ENCODE results near the gene SYTL2. TPM values are rescaled to one million over a fixed set of nuclear protein-coding genes. Genes with fewer than 3 reads are reported as not detected.

The SYTL2 gene
- total RNA-seq, 1 experiment from 2014 or later = 5.2 TPM

- no peaks in the 10 kb centered on the region for H4K20me1 ChIP-seq (ENCODE audit: control insufficient read depth, insufficient read depth, insufficient read length)
These were observed 48.7 kb downstream of the SYTL2 start for GRCh38 chr11:85762226-85762625.

More at GRCh38 chr11:85762226-85762625, 48.7 kb downstream of the SYTL2 start:
- H2BK12ac ChIP-seq (ENCODE audit: insufficient read length, low read depth, low read length) = no peak overlapping the region
- no peak overlapping the region for H2BK20ac ChIP-seq (ENCODE audit: low read depth, low read length, poor library complexity, severe bottlenecking)
- H3K79me2 ChIP-seq (ENCODE audit: insufficient read depth, low read length) = no peaks in the 10 kb centered on the region
- H4K8ac ChIP-seq (replicated peaks; ENCODE audit: insufficient read length, low read depth, low read length) = no peak overlapping the region
- no peak overlapping the region for H3T11ph ChIP-seq (ENCODE audit: low read length)
- no peak overlapping the region for H3K23ac ChIP-seq (ENCODE audit: insufficient read length, low read depth, low read length)
- H3K9me3 ChIP-seq (ENCODE audit: control insufficient read depth, low read depth, low read length) = no peaks in the 10 kb centered on the region
- H2AFZ ChIP-seq (ENCODE audit: low read length) = no peak overlapping the region
- H3K4ac ChIP-seq (ENCODE audit: low read depth, low read length) = no peak overlapping the region
- no peak overlapping the region for H3K18ac ChIP-seq (ENCODE audit: insufficient read length, low read depth, low read length)
- no peak overlapping the region for H3K27ac Mint-ChIP-seq
- H2BK120ac ChIP-seq (ENCODE audit: low read depth, low read length, poor library complexity, severe bottlenecking) = no peak overlapping the region
- no peak overlapping the region for H4K91ac ChIP-seq (ENCODE audit: insufficient read length, low read depth, low read length)
- peaks cover 2% of the 10 kb centered on the region; the same call in 1 of the 2 replicates for H3K4me1 ChIP-seq (ENCODE audit: insufficient read depth, low read length)
- no peak overlapping the region for H4K5ac ChIP-seq (ENCODE audit: insufficient read length, low read depth, low read length)
- H3K9ac ChIP-seq (ENCODE audit: extremely low read depth, insufficient read length, low read length) = no peak overlapping the region
- no CpG with 5 or more reads among the region's 1 CpG for WGBS (ENCODE audit: extremely low coverage, insufficient read length, low lambda C conversion rate)
- no peaks in the 10 kb centered on the region; a peak in 1 of 5 replicates for H3K9me3 Mint-ChIP-seq
- no peaks in the 10 kb centered on the region for H3K27me3 ChIP-seq (ENCODE audit: insufficient read depth, low read length)
- TF ChIP-seq CTCF (conservative IDR thresholded peaks at IDR 0.05) = no peak
- no peaks in the 10 kb centered on the region; a peak in 1 of 7 replicates for H3K36me3 Mint-ChIP-seq (ENCODE audit: insufficient read depth in 1 of 3, low read depth in 3 of 3)
- H3K23me2 ChIP-seq (ENCODE audit: insufficient read length, low read depth, low read length, poor library complexity, severe bottlenecking) = no peaks in the 10 kb centered on the region
- peaks cover 10% of the 10 kb centered on the region in 2 experiments for H3K4me1 Mint-ChIP-seq
- H3K4me3 Mint-ChIP-seq = no peak overlapping the region
- no peak overlapping the region for H2BK15ac ChIP-seq (ENCODE audit: low read depth, low read length)
- no peak for DNase-seq
- no peaks in the 10 kb centered on the region for H3K27me3 Mint-ChIP-seq (ENCODE audit: low read depth)
- no peak overlapping the region for H3K14ac ChIP-seq (ENCODE audit: insufficient read depth, low read length)
- no peaks in the 10 kb centered on the region for H3K79me1 ChIP-seq (ENCODE audit: insufficient read depth, low read depth, low read length, poor library complexity, severe bottlenecking)
- H2AK5ac ChIP-seq (ENCODE audit: insufficient read length, low read length) = no peak overlapping the region
- no peak overlapping the region for H3K4me2 ChIP-seq (ENCODE audit: insufficient read depth, insufficient read length, low read length)
- H3K56ac ChIP-seq (ENCODE audit: insufficient read length, low read depth, low read length) = no peak overlapping the region
- H3K27ac ChIP-seq (ENCODE audit: insufficient read length, low read depth, low read length) = no peak overlapping the region
- H2BK5ac ChIP-seq (ENCODE audit: insufficient read length, low read length) = no peak overlapping the region
